Memory B cell (primary cell): Measurements from ENCODE around the gene TBCE.
"Not testable (repeated sequence)": the region's sequence is repeated elsewhere in the genome, so short reads cannot be mapped to it uniquely, and the experiment has no call there.

ENCODE experiments used
- ATAC-seq: fragments of 150-1000 bp; cut with Tn5 transposase; 2 replicates; pipeline ENCODE4 v1.10.0; 2021; ENCODE audit warnings: low read depth, mild to moderate bottlenecking, moderate library complexity
- DNase-seq, 2 donors: peaks; one replicate each; pipeline ENCODE4 v3.0.0; 2022; ENCODE audit warnings: low spot score in 2 of 2
- H3K27ac Mint-ChIP-seq: one replicate; pipeline ENCODE4 v1.8.0; 2022; ENCODE audit warnings: mild to moderate bottlenecking, moderate library complexity, mixed read lengths
- H3K27me3 Mint-ChIP-seq: one replicate; pipeline ENCODE4 v1.8.0; 2022; ENCODE audit warnings: mixed read lengths
- H3K36me3 Mint-ChIP-seq: one replicate; pipeline ENCODE4 v1.8.0; 2022; ENCODE audit warnings: mild to moderate bottlenecking, mixed read lengths
- H3K4me1 Mint-ChIP-seq: one replicate; pipeline ENCODE4 v1.8.0; 2022; ENCODE audit warnings: mixed read lengths
- H3K4me3 Mint-ChIP-seq: one replicate; pipeline ENCODE4 v1.8.0; 2022; ENCODE audit warnings: mild to moderate bottlenecking, moderate library complexity, mixed read lengths
- H3K9me3 Mint-ChIP-seq: one replicate; pipeline ENCODE4 v1.8.0; 2022; ENCODE audit warnings: mixed read lengths

The TBCE gene

DNA sequence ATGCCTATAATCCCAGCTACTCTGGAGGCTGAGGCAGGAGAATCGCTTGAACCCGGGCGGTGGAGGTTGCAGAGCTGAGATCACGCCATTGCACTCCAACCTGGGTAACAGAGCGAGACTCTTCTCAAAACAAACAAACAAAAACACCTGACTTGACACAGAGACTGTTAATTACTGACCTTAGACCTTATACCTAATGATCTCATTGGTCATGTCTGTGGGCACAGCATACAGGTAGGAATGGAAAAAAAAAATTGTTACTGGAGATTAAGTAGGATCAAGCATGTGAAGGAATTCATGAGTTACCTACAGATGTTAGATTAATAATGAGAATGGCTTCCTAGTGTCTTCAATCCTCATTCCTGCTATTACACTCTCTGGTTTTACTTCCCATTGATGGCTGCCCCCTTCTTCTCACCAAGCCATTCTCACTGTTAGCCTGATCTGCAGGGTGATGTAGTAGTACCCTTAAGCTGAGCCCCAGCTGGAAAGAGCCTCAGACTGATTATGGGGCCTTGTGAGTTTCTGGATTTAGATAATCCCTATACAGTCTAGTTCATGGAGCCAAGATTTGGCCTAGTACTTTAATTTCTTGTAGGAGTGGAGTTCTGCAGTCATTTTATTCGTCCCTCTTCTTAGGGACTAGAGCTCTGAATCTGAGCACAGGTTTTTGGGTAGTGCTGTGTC lies 8.8 kb downstream of the TBCE start:
- Mint-ChIP-seq H3K4me3 (no peak overlapping the region), H3K27me3 (no peaks in the 10 kb centered on the region), H3K9me3 (no peaks in the 10 kb centered on the region), H3K36me3 (peaks cover 12% of the 10 kb centered on the region), H3K4me1 (peaks cover 8% of the 10 kb centered on the region), H3K27ac (no peak overlapping the region)
- DNase-seq (no peak), ATAC-seq (no peak)

DNA sequence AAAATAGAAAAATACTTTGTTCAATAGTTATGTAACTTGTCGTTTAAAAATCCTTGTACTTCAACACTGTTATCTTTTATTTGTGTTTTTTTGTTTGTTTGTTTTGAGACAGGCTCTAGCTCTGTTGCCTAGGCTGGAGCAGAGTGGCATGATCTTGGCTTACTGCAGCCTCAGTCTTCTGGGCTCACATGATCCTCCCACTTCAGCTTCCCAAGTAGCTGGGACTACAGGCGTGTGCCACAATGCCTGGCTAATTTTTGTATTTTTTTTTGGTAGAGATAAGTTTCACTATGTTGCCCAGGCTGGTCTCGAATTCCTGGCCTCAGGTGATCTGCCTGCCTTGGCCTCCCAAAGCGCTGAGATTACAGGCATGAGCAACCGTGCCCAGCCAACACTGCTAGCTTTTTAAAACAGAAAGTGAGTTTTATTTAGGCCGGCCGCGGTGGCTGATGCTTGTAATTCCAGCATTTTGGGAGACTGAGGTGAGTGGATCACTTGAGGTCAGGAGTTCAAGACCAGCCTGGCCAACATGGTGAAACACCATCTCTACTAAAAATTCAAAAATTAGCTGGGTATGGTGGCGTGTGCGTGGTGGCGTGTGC lies 11.0 kb downstream of the TBCE start:
- H3K27ac Mint-ChIP-seq, H3K4me1 Mint-ChIP-seq, H3K4me3 Mint-ChIP-seq, DNase-seq, H3K9me3 Mint-ChIP-seq, H3K27me3 Mint-ChIP-seq, ATAC-seq: not testable (repeated sequence)
- peaks cover 13% of the 10 kb centered on the region for H3K36me3 Mint-ChIP-seq

DNA sequence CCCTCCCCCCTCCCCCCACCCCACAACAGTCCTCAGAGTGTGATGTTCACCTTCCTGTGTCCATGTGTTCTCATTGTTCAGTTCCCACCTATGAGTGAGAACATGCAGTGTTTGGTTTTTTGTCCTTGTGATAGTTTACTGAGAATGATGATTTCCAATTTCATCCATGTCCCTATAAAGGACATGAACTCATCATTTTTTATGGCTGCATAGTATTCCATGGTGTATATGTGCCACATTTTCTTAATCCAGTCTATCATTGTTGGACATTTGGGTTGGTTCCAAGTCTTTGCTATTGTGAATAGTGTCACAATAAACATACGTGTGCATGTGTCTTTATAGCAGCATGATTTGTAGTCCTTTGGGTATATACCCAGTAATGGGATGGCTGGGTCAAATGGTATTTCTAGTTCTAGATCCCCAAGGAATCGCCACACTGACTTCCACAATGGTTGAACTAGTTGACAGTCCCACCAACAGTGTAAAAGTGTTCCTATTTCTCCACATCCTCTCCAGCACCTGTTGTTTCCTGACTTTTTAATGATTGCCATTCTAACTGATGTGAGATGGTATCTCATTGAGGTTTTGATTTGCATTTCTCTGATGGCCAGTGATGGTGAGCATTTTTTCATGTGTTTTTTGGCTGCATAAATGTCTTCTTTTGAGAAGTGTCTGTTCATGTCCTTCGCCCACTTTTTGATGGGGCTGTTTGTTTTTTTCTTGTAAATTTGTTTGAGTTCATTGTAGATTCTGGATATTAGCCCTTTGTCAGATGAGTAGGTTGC lies 14.9 kb downstream of the TBCE start:
- H3K4me1 Mint-ChIP-seq, H3K27ac Mint-ChIP-seq, DNase-seq, H3K27me3 Mint-ChIP-seq, H3K9me3 Mint-ChIP-seq, ATAC-seq, H3K4me3 Mint-ChIP-seq: not testable (repeated sequence)
- peaks cover 16% of the 10 kb centered on the region for H3K36me3 Mint-ChIP-seq

DNA sequence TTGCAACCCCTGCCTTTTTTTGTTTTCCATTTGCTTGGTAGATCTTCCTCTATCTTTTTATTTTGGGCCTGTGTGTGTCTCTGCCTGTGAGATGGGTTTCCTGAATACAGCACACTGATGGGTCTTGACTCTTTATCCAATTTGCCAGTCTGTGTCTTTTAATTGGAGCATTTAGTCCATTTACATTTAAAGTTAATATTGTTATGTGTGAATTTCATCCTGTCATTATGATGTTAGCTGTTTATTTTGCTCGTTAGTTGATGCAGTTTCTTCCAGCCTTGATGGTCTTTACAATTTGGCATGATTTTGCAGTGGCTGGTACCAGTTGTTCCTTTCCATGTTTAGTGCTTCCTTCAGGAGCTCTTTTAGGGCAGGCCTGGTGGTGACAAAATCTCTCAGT lies 18.4 kb downstream of the TBCE start:
- H3K27me3 Mint-ChIP-seq, H3K9me3 Mint-ChIP-seq, H3K27ac Mint-ChIP-seq, DNase-seq, ATAC-seq, H3K4me1 Mint-ChIP-seq, H3K4me3 Mint-ChIP-seq: not testable (repeated sequence)
- peaks cover 17% of the 10 kb centered on the region for H3K36me3 Mint-ChIP-seq

DNA sequence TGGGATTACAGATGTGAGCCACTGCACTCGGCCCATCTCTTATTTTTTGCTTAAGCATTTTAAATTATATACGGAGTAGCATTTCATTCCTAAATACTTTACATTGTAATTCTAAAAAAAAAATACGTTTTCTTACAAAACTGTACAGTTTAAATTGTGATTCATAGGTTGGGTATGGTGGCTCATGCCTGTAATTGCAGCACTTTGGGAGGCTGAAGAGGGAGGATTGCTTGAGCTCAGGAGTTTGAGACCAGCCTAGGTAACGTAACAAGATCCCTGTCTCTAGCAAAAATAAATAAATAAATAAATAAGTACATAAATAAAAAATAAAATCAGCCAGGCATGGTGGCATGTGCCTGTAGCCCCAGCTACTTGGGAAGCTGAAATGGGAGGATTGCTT lies 24.6 kb downstream of the TBCE start:
- peaks cover 2% of the 10 kb centered on the region for H3K9me3 Mint-ChIP-seq
- ATAC-seq = no peak
- no peak overlapping the region for H3K27ac Mint-ChIP-seq
- H3K4me3 Mint-ChIP-seq = no peak overlapping the region
- peaks cover 2% of the 10 kb centered on the region for H3K4me1 Mint-ChIP-seq
- H3K36me3 Mint-ChIP-seq = peaks cover 5% of the 10 kb centered on the region
- no peak for DNase-seq
- H3K27me3 Mint-ChIP-seq = no peaks in the 10 kb centered on the region

DNA sequence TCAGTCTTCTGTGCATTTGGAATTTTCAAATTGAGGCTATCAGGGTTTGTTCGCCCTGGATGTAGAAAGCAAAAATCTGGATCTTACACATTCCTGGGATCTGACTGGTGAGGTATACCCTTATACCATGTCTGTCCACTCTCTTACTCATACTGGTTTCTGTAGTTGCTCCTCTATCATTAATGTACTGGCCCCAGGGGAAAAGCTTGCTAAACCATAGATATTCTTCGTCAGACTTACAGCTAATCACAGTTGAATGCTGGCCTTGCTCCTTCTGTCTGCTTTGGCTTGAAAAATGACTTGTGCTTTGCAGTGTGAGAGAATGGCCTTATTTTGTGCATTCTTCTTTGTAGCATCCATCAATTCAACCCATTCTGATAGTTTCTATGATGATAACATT lies 30.5 kb downstream of the TBCE start:
- DNase-seq (no peak), ATAC-seq (no peak)
- H3K4me1 Mint-ChIP-seq = peaks cover 2% of the 10 kb centered on the region
- H3K4me3 Mint-ChIP-seq = no peak overlapping the region
- peaks cover 2% of the 10 kb centered on the region for H3K9me3 Mint-ChIP-seq
- no peak overlapping the region for H3K27ac Mint-ChIP-seq
- no peaks in the 10 kb centered on the region for H3K27me3 Mint-ChIP-seq
- peaks cover 10% of the 10 kb centered on the region for H3K36me3 Mint-ChIP-seq

DNA sequence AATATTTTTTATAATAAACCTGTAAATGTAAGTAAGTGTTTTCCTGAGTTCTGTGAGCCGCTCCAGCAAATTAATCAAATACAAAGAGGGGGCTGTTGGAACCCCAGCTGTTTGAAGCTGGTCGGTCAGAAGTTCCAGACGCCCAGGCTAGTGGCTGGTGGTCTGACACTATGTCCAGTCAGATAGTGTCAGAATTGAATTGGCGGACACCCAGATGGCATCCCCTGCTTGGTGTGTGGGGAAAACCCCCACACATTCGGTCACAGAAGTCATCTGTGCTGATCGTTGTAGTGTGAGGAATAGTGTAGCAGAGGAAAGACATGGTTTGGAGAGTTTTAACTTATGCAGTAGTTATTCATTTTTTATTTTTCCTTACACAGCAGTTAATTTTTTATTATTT lies 32.4 kb downstream of the TBCE start:
- DNase-seq (no peak), ATAC-seq (no peak)
- no peaks in the 10 kb centered on the region for H3K27me3 Mint-ChIP-seq
- no peak overlapping the region for H3K4me3 Mint-ChIP-seq
- no peak overlapping the region for H3K27ac Mint-ChIP-seq
- peaks cover 2% of the 10 kb centered on the region for H3K9me3 Mint-ChIP-seq
- H3K4me1 Mint-ChIP-seq = peaks cover 2% of the 10 kb centered on the region
- peaks cover 12% of the 10 kb centered on the region for H3K36me3 Mint-ChIP-seq

DNA sequence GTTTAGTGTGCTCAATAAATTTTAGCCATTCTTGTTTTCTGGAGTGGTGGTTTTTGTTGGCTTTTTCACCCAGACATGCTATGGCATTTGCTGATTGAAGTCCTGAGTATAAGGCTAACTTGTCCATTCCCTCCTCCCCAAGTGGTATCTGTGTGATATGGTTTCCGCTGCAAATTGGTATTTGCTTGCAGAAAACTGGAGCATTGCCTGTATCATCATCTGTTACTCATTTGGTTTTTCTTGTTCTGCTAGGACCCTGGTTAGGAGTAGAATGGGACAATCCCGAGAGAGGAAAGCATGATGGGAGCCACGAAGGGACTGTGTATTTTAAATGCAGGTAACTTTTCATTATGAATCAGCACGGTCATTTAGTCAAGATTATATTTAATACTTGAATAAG lies 34.0 kb downstream of the TBCE start:
- Mint-ChIP-seq H3K4me3 (no peak overlapping the region), H3K27ac (no peak overlapping the region), H3K27me3 (no peaks in the 10 kb centered on the region), H3K9me3 (no peaks in the 10 kb centered on the region), H3K36me3 (peaks cover 10% of the 10 kb centered on the region), H3K4me1 (peaks cover 2% of the 10 kb centered on the region)
- ATAC-seq = no peak
- no peak for DNase-seq

DNA sequence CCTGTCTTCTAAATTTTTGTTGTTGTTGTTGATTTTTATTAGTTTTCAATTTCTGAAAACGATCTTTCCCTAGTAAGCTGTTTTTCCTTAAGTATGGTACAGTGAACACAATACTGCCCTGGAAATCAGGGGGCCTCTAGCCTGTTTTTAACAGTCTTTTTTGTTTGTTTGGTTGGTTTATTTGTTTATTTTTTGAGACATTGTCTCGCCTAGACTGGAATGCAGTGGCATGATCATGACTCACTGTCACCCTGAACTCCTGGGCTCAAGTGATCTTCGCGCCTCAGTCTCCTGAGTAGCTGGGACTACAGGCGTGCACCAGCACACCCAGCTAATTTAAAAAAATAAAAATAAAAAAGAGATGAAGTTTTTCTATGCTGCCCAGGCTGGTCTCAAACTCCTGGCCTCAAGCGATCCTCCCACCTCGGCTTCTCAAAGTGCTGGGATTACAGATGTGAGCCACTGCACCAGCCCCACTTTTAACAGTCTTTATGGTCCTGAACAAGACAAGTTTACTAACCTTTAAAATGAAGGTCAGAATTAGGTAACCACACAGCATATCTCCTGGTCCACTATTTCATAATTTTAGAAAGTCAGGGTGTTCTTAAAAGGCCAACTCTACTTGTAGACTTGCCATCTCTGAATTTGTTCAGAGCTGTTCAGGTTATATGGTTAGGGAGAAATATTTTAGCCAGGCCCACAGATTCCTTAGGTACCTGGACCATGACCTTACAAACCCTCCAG lies 35.4 kb downstream of the TBCE start:
- ATAC-seq = no peak
- DNase-seq = no peak
- Mint-ChIP-seq H3K36me3 (peaks cover 10% of the 10 kb centered on the region), H3K4me1 (peaks cover 2% of the 10 kb centered on the region), H3K27me3 (no peaks in the 10 kb centered on the region), H3K27ac (no peak overlapping the region), H3K4me3 (no peak overlapping the region), H3K9me3 (no peaks in the 10 kb centered on the region)

DNA sequence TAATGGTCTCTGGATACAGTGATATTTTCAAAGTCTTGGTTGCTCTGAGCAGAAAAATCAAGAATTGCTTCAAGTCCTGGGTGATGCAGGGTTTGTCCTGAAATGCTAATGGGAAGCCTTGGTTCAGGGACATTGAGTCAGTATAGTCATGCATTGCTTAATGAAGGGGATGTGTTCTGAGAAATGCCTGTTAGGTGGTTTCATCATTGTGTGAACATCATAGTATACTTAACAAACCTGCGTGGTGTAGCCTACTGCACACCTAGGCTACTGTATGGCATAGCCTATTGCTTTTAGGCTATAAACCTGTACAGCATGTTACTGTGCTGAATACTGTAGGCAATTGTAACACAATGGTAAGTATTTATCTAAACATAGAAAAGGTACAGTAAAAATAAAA lies 36.4 kb downstream of the TBCE start:
- no peak overlapping the region for H3K27ac Mint-ChIP-seq
- ATAC-seq = no peak
- no peaks in the 10 kb centered on the region for H3K9me3 Mint-ChIP-seq

DNA sequence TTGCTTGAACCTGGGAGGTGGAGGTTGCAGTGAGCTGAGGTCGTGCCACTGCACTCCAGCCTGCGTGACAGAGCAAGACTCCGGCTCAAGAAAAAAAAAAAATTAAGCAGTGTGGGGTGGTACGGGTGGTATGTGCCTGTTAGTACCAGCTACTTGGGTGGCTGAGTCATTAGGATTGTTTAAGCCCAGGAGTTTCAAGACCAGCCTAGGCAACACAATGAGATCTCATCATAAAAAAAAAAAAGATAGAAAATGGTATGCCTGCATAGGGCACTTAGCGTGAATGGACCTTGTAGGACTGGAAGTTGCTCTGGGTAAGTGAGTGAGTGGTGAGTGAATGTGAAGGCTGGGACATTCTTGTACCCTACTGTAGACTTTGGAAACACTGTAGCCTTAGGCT lies 37.0 kb downstream of the TBCE start:
- DNase-seq = no peak
- ATAC-seq = no peak
- Mint-ChIP-seq H3K9me3 (no peaks in the 10 kb centered on the region), H3K4me3 (no peak overlapping the region), H3K4me1 (no peaks in the 10 kb centered on the region), H3K27ac (no peak overlapping the region), H3K36me3 (peaks cover 5% of the 10 kb centered on the region), H3K27me3 (no peaks in the 10 kb centered on the region)

More for the DNA sequence above, 36.4 kb downstream of the TBCE start:
- Mint-ChIP-seq H3K4me3 (no peak overlapping the region), H3K36me3 (peaks cover 5% of the 10 kb centered on the region), H3K27me3 (no peaks in the 10 kb centered on the region), H3K4me1 (no peaks in the 10 kb centered on the region)
- DNase-seq = no peak

DNA sequence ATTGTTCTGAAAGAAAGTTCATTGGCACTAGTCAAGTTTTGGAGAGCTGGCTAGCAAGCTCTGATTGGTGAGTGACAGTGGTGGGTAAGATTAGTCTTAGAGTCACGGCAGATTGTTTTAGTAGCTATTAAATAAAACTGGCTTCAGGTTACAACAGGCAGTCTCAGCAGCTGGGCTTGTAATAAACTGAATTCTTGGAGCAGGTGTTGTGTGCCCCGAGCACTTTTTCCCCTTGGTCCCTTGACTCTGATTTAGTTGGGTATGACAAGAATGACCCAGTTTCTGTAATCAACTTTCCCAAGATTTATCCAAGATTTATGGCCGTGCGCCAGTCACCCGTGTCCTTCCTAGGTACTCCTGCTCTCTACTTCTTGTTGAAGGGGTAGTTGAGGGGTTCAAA lies 40.2 kb downstream of the TBCE start:
- no peak overlapping the region for H3K4me3 Mint-ChIP-seq
- no peak for DNase-seq
- no peaks in the 10 kb centered on the region for H3K9me3 Mint-ChIP-seq
- H3K36me3 Mint-ChIP-seq = peaks cover 3% of the 10 kb centered on the region
- no peak for ATAC-seq
- H3K27me3 Mint-ChIP-seq = no peaks in the 10 kb centered on the region
- H3K27ac Mint-ChIP-seq = no peak overlapping the region
- no peaks in the 10 kb centered on the region for H3K4me1 Mint-ChIP-seq

DNA sequence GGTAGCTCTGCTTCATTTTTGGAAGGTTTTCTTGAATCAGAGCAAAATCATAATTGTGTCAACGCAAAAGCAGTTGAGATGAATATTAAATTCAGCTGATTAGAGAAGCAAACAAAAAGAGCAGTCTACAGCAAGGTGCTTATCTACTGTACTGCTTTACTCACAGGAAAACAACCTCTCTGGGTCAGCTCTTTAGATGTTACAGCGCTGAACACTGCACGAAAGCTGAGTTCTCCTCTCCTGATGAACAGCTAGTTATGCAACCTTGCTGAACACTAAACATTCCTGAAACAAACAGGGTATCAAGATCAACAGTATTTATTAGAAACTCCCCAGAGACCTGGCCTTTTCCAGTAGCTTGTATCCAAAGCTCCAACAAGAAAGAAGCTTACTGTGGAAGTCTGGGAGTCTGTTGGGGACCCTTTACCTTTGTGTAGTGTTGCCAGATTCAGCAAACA lies 41.3 kb downstream of the TBCE start:
- H3K27ac Mint-ChIP-seq = no peak overlapping the region
- no peaks in the 10 kb centered on the region for H3K27me3 Mint-ChIP-seq
- DNase-seq (no peak), ATAC-seq (no peak)
- no peaks in the 10 kb centered on the region for H3K4me1 Mint-ChIP-seq
- H3K4me3 Mint-ChIP-seq = no peak overlapping the region
- H3K36me3 Mint-ChIP-seq = peaks cover 2% of the 10 kb centered on the region
- no peaks in the 10 kb centered on the region for H3K9me3 Mint-ChIP-seq
